ENCODE measurements around the gene HFM1.
A peak's percentile ranks its signal among the peaks of the same experiment; 100 is the strongest.
"Not testable (repeated sequence)": the region's sequence is repeated elsewhere in the genome, so short reads cannot be mapped to it uniquely, and the experiment has no call there.

Gene HFM1

GRCh38 chr1:91346824-91347223, 57.8 kb downstream of the HFM1 start:
- DNase-seq (ENCODE audit: low spot score): no peak

- no peak for DNase-seq (ENCODE audit: low spot score)
Observed at GRCh38 chr1:91345395-91346005, 59.1 kb downstream of the HFM1 start.

GRCh38 chr1:91338501-91338900, 66.1 kb downstream of the HFM1 start:
- no peak for DNase-seq (ENCODE audit: low spot score)

- no peak for DNase-seq (ENCODE audit: low spot score)
Observed at GRCh38 chr1:91335603-91336002, 69.0 kb downstream of the HFM1 start.

GRCh38 chr1:91334856-91335255, 69.8 kb downstream of the HFM1 start:
- no peak for DNase-seq (ENCODE audit: low spot score)

- no peak for DNase-seq (ENCODE audit: low spot score)
Observed at GRCh38 chr1:91325456-91325855, 79.2 kb downstream of the HFM1 start.

- no peak for DNase-seq (ENCODE audit: low spot score)
Observed at GRCh38 chr1:91314643-91315042, 90.0 kb downstream of the HFM1 start.

GRCh38 chr1:91311672-91312071, 93.0 kb downstream of the HFM1 start:
- no peak for DNase-seq (ENCODE audit: low spot score)

GRCh38 chr1:91308544-91308943, 96.1 kb downstream of the HFM1 start:
- no peak for DNase-seq (ENCODE audit: low spot score)

- no peak for DNase-seq (ENCODE audit: low spot score)
Observed at GRCh38 chr1:91307784-91308409, 96.7 kb downstream of the HFM1 start.

- no peak for DNase-seq (ENCODE audit: low spot score)
Observed at GRCh38 chr1:91303165-91303564, 101.5 kb downstream of the HFM1 start.

GRCh38 chr1:91288843-91289553, 115.6 kb downstream of the HFM1 start:
- not testable (repeated sequence) for DNase-seq (ENCODE audit: low spot score)

GRCh38 chr1:91286962-91287317, 117.7 kb downstream of the HFM1 start:
- not testable (repeated sequence) for DNase-seq (ENCODE audit: low spot score)

- DNase-seq (ENCODE audit: low spot score): not testable (repeated sequence)
Observed at GRCh38 chr1:91286259-91286961, 118.2 kb downstream of the HFM1 start.

- DNase-seq (ENCODE audit: low spot score): no peak
Observed at GRCh38 chr1:91283421-91283726, 121.3 kb downstream of the HFM1 start.

GRCh38 chr1:91282695-91283420, 121.8 kb downstream of the HFM1 start:
- DNase-seq (ENCODE audit: low spot score): peak; percentile 79

- no peak for DNase-seq (ENCODE audit: low spot score)
Observed at GRCh38 chr1:91281782-91282181, 122.9 kb downstream of the HFM1 start.

GRCh38 chr1:91278754-91279153, 125.9 kb downstream of the HFM1 start:
- DNase-seq (ENCODE audit: low spot score): peak; percentile 33

- no peak for DNase-seq (ENCODE audit: low spot score)
Observed at GRCh38 chr1:91273875-91274274, 130.8 kb downstream of the HFM1 start.

GRCh38 chr1:91261655-91262054, 143.0 kb downstream of the HFM1 start:
- no peak for DNase-seq (ENCODE audit: low spot score)

- DNase-seq (ENCODE audit: low spot score): no peak
Observed at GRCh38 chr1:91245435-91245834, 159.2 kb downstream of the HFM1 start.

GRCh38 chr1:91244737-91245136, 159.9 kb downstream of the HFM1 start:
- DNase-seq (ENCODE audit: low spot score): no peak
